ENCODE data around the gene LRRC36. TPM values are rescaled to one million over a fixed set of nuclear protein-coding genes. Genes with fewer than 3 reads are reported as not detected.

Gene LRRC36
- total RNA-seq, 1 experiment from 2014 or later = 0.13 TPM

GRCh38 chr16:67370661-67371060 lies 44.0 kb downstream of the LRRC36 start:
- Mint-ChIP-seq H3K27me3 (ENCODE audit: low read depth) (peaks cover 7% of the 10 kb centered on the region), H3K4me3 (no peak overlapping the region), H3K4me1 (no peaks in the 10 kb centered on the region), H3K36me3 (no peaks in the 10 kb centered on the region), H3K27ac (no peak overlapping the region), H3K9me3 (no peaks in the 10 kb centered on the region)
- TF ChIP-seq, protein P1, sequence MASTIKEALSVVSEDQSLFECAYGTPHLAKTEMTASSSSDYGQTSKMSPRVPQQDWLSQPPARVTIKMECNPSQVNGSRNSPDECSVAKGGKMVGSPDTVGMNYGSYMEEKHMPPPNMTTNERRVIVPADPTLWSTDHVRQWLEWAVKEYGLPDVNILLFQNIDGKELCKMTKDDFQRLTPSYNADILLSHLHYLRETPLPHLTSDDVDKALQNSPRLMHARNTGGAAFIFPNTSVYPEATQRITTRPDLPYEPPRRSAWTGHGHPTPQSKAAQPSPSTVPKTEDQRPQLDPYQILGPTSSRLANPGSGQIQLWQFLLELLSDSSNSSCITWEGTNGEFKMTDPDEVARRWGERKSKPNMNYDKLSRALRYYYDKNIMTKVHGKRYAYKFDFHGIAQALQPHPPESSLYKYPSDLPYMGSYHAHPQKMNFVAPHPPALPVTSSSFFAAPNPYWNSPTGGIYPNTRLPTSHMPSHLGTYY (CRISPR knock-in tag; IDR thresholded peaks at IDR 0.05) = no peak
- TF ChIP-seq ZNF425 (CRISPR knock-in tag; conservative IDR thresholded peaks at IDR 0.05) = no peak
- no peak for TF ChIP-seq NFE2L1 (CRISPR knock-in tag; IDR thresholded peaks at IDR 0.05)
- TF ChIP-seq, protein P2, sequence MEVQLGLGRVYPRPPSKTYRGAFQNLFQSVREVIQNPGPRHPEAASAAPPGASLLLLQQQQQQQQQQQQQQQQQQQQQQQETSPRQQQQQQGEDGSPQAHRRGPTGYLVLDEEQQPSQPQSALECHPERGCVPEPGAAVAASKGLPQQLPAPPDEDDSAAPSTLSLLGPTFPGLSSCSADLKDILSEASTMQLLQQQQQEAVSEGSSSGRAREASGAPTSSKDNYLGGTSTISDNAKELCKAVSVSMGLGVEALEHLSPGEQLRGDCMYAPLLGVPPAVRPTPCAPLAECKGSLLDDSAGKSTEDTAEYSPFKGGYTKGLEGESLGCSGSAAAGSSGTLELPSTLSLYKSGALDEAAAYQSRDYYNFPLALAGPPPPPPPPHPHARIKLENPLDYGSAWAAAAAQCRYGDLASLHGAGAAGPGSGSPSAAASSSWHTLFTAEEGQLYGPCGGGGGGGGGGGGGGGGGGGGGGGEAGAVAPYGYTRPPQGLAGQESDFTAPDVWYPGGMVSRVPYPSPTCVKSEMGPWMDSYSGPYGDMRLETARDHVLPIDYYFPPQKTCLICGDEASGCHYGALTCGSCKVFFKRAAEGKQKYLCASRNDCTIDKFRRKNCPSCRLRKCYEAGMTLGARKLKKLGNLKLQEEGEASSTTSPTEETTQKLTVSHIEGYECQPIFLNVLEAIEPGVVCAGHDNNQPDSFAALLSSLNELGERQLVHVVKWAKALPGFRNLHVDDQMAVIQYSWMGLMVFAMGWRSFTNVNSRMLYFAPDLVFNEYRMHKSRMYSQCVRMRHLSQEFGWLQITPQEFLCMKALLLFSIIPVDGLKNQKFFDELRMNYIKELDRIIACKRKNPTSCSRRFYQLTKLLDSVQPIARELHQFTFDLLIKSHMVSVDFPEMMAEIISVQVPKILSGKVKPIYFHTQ (CRISPR knock-in tag; IDR thresholded peaks at IDR 0.05) = no peak
- no peak for TF ChIP-seq ZSCAN18 (CRISPR knock-in tag; IDR thresholded peaks at IDR 0.05)
- no peak for TF ChIP-seq NR2C2 (CRISPR knock-in tag; IDR thresholded peaks at IDR 0.05)
- TF ChIP-seq E2F1 (CRISPR knock-in tag; IDR thresholded peaks at IDR 0.05) = no peak
- no peak for TF ChIP-seq MAX (CRISPR knock-in tag; IDR thresholded peaks at IDR 0.05)
- ATAC-seq (no peak), DNase-seq (ENCODE audit: low spot score) (no peak)
- POLR2A ChIA-PET = no interaction called here
- CTCF ChIA-PET = interaction anchor here (0.7 kb wide), 1 partner anchor 293 kb away, joined by 3 read pairs; no protein-coding TSS in a partner anchor

- Mint-ChIP-seq H3K27me3 (ENCODE audit: low read depth) (peaks cover 9% of the 10 kb centered on the region), H3K9me3 (no peaks in the 10 kb centered on the region), H3K27ac (no peak overlapping the region), H3K4me3 (no peak overlapping the region), H3K36me3 (no peaks in the 10 kb centered on the region), H3K4me1 (no peaks in the 10 kb centered on the region)
- CTCF ChIA-PET = interaction anchor here (1.2 to 3.2 kb wide), 6 partner anchors 21 to 93 kb away, joined by 3 to 20 read pairs (median 6); partner anchors contain the start of gene TPPP3
- DNase-seq (ENCODE audit: low spot score) = no peak
- ATAC-seq = no peak
- POLR2A ChIA-PET = no interaction called here
- TF ChIP-seq, protein P2 (CRISPR knock-in tag; IDR thresholded peaks at IDR 0.05) = no peak
- no peak for TF ChIP-seq TCF7 (CRISPR knock-in tag; IDR thresholded peaks at IDR 0.05; ENCODE audit: low read depth)
- no peak for TF ChIP-seq ZNF671 (CRISPR knock-in tag; IDR thresholded peaks at IDR 0.05)
- TF ChIP-seq PRRX2 (CRISPR knock-in tag; IDR thresholded peaks at IDR 0.05) = no peak
- TF ChIP-seq ZNF396 (CRISPR knock-in tag; IDR thresholded peaks at IDR 0.05; ENCODE audit: borderline replicate concordance) = no peak
- TF ChIP-seq, protein P3, sequence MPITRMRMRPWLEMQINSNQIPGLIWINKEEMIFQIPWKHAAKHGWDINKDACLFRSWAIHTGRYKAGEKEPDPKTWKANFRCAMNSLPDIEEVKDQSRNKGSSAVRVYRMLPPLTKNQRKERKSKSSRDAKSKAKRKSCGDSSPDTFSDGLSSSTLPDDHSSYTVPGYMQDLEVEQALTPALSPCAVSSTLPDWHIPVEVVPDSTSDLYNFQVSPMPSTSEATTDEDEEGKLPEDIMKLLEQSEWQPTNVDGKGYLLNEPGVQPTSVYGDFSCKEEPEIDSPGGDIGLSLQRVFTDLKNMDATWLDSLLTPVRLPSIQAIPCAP (CRISPR knock-in tag; IDR thresholded peaks at IDR 0.05) = no peak
- TF ChIP-seq AFF4 (CRISPR knock-in tag; IDR thresholded peaks at IDR 0.05; ENCODE audit: borderline replicate concordance) = no peak
- TF ChIP-seq ESRRA (CRISPR knock-in tag; IDR thresholded peaks at IDR 0.05; ENCODE audit: borderline replicate concordance) = no peak
- TF ChIP-seq TEAD4 (CRISPR knock-in tag; IDR thresholded peaks at IDR 0.05) = no peak
- TF ChIP-seq ZNF416 (CRISPR knock-in tag; IDR thresholded peaks at IDR 0.05) = no peak
These were observed 46.0 kb downstream of the LRRC36 start for GRCh38 chr16:67372664-67373063.

Measured in WTC11 (cell line).